Medulla oblongata (tissue), 1 donor: ENCODE measurements around the gene IGSF6.

Source experiments
- DNase-seq: peaks from one replicate; pipeline ENCODE4 v3.0.0-alpha.2; 2015; ENCODE audit errors: extremely low spot score

IGSF6 gene

DNA sequence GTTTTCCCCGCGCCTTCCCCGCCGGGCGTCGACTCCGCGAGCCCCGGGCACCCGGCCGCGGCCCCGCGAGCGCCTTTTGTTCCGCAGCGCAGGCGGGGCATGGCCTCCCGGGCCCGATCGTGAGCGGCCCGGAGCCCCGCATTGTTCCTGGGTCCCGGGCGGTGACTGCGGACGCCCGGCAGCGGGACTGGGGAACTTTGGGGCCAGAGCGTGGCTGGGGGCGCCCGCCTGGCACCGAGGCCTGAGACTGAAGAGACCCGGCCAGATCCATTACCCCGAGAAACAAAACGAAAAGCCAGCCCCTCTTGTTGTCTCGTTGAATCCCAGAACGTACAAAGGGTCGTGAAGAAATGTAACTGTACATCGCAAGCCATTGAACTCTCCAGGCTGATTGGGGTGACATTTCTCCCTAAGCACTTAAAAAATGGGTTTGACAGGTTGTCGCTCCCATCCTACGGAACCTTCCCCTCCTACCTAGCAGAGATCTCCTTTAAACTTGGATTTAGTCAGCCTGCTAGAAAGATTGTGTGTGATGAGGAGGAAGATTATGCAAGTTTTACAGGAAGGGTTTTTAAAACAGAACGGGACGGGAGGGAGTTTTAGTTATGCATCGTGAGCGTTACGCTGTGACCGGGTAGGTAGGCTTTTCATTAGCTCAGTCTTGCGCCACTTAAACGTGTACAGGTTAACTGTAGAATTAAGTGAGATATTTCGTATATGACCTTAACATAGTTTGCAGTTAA lies 52.2 kb downstream of the IGSF6 start:
- DNase-seq: peak; percentile 37

DNA sequence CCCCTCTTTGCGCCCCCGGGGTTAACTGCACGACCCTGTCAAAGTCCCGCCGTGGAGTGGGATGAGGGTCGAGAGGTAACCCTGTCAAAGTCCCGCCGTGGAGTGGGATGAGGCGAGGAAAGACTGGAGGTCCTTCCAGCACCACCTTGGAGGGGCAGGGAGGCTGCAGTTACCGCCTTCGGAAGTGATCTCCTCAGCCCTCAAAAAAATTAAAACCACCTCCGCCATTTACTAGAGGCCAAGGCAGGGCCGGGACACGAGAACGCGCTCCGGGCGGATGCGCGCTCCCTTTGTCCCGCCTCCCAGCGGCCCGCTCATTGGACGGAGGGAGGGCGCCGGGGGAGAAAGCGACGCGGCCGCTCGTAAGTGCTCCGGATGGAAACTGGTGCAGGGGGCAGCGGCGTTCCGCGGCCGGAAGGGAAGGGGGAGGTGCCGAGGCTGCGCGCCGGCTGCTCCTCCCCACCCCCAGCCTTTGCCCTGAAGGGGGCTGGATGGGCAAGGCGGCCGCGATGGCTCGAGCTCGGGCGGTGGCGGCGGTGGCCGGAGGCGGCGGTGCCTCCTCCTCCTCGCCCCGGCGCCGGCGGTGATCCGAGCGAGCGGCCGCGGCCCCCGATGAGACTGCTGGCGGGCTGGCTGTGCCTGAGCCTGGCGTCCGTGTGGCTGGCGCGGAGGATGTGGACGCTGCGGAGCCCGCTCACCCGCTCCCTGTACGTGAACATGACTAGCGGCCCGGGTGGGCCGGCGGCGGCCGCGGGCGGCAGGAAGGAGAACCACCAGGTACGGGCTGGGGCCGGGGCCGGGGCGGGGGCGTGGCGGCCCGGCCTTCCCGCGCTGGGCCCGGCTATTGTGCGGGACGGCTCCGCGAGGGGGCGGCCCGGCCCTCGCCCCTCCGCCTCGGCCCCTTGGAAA lies 53.0 kb downstream of the IGSF6 start, which contains the start of gene METTL9:
METTL9 (plus strand) TSS at position 456 of the 909 bp plus-strand sequence; CDS start at position 613, 157 bp downstream.
- DNase-seq: peak; percentile 97

DNA sequence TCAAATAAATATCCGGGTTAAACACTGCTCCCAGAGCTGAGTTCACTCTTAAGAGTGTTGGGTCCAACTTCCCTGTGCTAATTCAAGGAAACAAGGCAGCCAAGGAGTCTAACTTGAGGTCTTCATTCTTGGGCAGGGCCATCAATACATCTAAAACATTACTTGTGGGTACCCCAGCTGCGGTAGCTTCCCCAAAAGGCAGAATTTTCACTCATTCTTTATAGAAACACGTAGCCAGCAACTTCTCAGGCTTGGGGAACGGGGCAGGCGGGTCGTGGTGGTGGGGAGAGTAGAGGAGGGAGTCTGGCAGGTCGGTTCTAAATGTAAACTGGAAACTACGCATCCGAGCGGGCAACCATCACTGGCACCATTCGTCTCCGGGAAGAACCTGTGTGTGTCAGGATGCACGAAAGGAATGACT lies 53.7 kb downstream of the IGSF6 start:
- peak; percentile 46 for DNase-seq

- no peak for DNase-seq
Measured at GRCh38 chr16:21598206-21598605, 54.2 kb downstream of the IGSF6 start.

DNA sequence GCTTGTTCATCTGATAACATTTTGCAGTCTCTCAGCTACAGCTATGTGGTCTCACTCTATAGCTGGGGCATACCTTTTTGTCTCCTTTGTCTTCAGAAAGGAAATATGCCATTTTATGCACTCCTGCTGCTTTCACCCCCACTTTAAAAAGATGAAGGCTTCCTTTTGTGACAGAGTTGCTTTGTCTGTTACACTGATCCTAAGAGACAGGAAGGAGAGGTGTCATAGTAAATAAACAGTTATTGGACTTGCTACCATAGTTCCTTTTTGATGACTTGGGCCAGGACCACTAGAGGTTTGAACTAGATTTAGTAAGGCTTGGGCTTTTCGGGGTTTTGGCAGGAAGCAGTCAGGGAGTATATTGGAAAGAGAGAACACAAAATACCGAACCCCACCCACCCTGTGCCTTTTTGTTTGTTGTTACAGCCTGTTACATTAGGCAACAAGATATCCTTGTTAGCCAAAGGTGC lies 54.8 kb downstream of the IGSF6 start:
- DNase-seq: no peak

GRCh38 chr16:21593530-21594289 lies 58.7 kb downstream of the IGSF6 start:
- no peak for DNase-seq

DNA sequence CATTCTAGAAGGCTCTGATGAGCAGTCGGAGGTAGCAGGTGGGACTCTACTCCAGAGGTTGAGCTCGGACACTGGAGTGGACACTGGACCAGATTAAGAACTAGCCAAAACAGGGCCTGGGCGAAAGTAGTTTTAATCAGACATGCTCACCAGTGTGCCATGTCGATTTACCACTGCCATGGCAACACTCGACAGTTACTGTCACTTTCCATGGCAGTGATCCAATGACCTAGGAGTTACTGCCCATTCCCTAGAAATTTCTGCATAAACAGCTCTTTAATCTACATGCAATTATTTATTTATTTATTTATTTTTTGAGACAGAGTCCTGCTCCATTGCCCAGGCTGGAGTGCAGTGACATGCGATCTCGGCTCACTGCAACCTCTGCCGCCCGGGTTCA lies 60.2 kb downstream of the IGSF6 start:
- DNase-seq: no peak

GRCh38 chr16:21590796-21591195 lies 61.6 kb downstream of the IGSF6 start:
- no peak for DNase-seq

GRCh38 chr16:21590287-21590686 lies 62.1 kb downstream of the IGSF6 start:
- peak; percentile 50 for DNase-seq

DNA sequence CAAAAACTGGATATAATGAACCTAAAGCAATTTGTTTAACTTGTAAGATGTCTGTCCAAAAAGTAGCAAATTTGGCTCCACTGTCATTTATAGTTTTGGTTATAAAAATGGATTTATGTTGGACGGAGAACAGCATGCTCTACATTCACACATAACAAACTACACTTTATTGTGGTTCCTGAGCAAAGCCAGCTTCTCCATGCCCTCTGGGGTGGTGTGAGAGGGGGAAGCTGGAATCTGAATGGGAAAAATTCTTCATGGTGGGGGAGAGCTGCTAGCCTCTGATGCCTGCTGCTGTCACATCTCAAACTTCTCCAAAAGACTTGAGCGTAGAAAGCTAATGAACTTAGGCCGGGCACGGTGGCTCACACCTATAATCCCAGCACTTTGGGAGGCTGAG lies 62.9 kb downstream of the IGSF6 start:
- no peak for DNase-seq
